ENCODE measurements around the gene SIDT1. TPM values are rescaled to one million over a fixed set of nuclear protein-coding genes. Genes with fewer than 3 reads are reported as not detected.
"Not testable (repeated sequence)": the region's sequence is repeated elsewhere in the genome, so short reads cannot be mapped to it uniquely, and the experiment has no call there.

SIDT1 gene
- polyA plus RNA-seq, 10 donors, result 0.81 to 3.5 (median 2.1) TPM

DNA sequence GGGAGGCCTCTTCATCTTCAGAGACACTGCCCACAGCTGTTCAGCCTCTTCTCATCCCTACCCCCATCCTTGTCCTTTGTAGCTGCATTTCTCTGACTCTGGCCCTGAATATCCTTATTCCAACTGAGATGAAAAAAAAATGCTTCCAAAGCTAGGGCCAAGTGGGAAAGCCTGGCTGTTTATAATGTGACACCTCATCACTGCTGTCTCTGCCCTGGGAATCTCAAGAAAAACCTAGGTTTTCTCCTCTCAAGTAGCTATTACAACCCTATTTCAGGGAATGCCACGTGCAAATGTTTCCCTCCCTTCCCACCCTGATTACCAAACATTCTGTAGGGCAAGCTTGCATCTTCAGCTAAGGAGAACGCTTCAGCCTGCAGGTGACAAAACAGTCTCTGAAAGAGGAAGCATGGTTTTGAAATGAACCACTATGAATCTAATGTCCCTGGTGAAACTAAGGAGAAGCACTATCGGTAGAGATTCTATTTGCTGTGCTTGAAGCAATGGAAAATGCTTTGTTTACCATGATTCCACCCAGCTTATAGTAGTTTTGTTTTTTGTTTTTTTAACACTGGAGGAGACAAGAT, 98.7 kb downstream of the SIDT1 start:
- DNase-seq, result peak in 2 of 3 donors; percentile 22 to 61

DNA sequence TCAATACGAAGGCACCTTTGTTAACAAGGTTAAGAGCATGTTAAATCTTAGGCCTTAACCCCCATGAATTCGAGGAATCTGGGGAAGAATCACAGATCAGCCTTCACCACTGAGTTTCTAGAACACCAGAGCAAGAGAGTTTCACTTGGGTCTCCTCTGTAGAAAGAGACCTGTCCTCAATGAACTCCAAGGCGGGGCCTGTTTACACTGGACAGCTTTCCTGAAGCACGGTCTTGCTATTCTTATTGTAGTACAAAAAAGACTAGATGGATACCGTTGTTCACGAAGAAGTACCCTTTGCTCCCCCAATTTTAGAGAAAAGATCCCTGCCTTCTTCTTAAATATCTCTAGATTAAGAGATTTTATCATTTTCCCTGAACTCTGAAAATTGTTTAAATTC, 99.2 kb downstream of the SIDT1 start:
- no peak for DNase-seq

DNA sequence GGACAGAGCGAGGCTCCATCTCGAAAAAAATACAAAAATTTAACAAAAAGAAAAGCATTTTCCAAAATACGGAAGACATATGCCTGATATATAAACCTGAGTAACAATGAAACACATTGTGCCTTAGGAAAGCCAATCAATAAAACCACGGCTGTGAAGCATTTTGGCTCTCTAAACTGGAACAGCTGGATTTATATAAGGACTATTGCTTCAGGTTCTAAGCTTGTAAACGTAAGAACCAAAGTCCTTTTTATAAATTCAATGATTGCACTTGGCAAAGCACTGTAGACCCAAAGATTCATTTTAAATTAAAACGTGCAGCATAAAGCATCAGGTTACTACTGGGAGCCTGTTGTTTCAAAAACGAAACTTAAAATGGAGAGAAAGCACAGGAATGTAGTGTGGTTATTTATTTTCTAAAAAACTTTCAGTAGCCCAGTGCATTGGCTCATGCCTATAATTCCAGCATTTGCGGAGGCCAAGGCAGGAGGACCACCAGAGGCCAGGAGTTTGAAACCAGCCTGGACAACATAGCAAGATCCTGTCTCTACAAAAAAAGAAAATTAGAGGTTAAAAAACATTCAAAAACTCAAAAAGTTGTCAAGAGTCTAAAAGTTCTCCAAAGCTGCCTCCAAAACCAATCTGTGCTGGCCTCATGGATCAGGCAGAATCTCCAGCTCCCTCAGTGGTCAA, 102.6 kb downstream of the SIDT1 start:
- peak in 1 of 3 donors; percentile 32 for DNase-seq

DNA sequence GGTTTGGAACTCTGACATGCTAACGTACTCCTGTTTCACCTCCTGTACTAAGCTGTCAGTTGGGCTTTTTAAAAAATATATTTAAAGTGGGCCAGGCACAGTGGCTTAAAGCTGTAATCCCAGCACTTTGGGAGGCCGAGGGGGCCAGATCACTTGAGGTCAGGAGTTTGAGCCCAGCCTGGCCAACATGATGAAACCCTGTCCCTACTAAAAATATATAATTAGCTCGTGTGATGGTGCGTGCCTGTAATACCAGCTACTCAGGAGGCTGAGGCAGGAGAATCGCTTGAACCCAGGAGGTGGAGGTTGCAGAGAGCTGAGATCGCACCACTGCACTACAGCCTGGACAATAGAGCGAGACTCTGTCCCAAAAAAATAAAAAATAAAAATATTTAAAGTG, 103.7 kb downstream of the SIDT1 start:
- DNase-seq, result not testable (repeated sequence)

DNA sequence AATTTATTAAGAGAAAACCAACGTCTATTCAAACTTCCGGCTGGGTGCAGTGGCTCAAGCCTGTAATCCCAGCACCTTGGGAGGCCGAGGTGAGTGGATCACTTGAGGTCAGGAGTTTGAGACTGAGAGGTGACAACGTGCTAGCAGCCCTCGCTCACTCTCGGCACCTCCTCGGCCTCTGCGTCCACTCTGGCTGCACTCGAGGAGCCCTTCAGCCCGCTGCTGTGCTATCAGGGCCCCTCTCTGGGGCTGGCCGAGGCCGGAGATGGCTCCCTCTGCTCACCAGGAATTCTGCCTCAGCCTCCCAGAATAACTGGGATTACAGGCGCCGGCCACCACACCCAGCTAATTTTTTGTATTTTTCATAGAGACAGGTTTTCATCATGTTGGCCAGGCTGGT, 105.4 kb downstream of the SIDT1 start:
- no peak for DNase-seq

DNA sequence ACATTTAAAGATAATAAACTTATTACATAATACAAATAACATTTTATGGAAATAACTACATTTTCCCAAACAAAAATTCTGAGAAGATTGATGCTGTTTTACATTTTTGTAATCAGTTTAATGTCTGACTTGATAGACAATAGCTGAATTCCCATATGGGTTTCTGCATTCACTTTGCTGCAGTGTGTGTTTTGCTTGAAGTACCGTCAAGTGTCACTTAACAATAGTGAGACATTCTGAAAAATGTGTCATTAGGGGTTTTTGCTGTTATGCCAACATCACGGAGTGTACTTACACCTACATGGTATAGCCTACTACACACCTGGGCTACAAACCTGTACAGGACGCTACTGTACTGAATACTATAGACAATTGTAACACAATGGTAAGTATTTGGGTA, 106.6 kb downstream of the SIDT1 start:
- no peak for DNase-seq

DNA sequence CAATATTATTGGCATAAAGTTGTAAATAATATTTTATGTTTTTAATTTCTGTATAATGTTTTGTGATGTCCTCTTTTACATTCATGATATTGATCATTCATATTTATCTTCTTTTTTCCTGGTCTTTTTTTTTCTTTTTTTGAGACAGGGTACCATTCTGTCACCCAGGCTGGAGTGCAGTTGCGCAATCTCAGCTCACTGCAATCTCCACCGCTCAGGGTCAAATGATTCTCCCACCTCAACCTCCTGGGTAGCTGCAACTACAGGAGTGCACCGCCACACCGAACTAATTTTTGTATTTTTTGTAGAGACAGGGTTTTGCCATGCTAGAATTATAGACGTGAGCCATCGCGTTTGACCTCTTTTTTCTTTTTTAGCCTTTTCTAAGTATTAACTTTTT, 111.2 kb downstream of the SIDT1 start:
- DNase-seq, result no peak

DNA sequence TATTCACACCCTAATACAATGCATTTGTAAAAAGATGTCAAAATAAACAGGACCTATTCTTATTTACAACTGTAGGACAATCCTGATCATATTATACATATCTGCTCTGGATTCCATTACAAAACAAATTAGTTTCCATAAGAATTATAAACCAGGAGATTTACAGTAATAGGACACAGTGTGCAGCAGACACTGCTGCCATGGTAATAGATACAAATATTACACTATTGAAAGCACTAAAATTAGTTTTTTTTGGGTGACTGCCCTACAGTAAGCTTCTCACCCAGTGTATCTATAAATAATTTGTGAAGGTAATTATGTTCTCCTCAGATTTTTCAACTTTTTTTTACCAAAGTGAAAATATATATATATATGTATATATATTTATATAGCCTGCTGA, 116.2 kb downstream of the SIDT1 start:
- peak in 1 of 3 donors; percentile 16 for DNase-seq

DNA sequence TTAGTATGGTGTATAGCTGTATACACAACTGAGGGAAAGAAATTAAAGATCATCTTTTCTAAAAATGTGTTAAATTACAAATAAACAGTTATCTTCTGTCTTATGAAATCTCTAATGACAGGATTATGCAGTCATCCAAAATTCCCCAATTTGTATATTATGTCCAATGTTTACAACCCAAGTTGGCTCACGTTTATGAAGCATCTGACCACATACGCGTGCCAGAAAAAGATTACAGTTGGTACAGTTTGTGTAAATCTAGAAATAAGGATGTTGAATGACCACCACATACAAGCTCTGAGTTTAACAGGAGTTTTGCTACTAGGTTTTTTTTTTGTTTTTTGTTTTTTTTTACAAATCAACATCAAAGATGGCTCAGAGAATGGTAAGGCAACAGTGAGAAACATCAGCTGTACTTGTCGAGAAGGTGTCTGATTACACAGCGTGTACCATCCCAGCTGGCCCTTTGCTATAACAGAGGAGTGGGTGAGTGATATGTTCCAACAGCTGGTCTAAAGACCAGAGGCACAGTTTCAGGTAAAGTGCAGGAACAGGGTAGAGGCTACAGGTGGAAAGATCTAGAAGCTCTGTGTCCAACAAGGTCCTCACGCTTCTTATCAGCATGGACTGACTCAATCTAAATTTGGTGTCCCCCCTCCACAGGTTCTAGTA, 117.0 kb downstream of the SIDT1 start:
- peak in 1 of 3 donors; percentile 26 for DNase-seq

DNA sequence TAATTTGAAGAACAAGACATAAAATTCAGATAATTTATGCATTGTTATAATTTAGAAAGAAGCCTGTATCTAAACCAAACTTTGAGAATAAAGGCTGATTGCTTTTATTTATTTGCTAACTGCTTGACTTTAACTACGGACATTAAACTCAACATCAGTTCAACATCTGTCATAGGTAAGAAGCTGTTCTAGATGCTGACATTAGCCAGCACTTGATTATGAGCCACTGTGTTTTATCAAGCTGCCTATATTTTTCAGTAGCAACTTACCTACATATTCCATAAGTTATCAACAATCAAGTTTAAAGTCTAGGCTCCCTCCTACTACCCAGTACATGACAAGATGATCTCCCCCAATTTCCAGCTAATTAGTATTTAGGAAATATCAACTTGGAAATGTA, 122.0 kb downstream of the SIDT1 start:
- no peak for DNase-seq

DNA sequence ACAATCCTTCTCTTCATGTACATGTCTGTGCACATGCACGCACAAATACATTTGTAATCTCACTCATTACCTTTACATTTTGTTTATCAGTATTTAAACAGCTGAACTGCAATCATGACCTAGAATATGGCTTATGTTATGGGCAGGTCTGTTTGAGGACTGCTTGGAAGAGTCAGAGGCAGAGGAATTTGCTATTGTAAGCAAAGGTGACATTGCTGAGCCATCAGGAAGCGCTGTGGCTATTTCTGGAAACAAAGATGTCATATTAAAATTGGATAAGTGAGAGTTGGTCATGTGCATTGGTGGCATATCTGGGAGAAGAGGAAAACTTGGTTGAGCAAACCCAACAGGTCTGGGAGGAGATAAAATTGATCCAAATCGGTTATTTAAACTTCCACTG, 122.5 kb downstream of the SIDT1 start:
- no peak for DNase-seq

DNA sequence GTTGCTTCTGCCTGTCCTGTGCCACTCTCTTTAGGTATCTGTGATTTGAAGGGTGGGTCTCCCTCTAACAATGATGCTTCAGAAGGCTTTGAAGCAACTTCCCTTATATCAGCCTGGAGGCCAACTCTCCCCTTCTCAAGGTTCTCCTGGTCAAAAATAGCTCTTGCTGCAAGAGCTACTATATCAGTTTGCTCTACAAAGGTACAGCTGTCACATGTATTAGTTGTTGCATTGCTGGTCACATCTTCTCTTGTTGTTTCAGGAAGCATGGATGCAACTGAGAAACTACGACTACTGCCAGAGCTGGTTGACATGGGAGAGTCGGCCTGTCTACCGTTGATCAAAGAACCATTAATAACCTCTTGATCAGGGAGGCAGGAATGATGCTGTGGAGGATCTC, 125.8 kb downstream of the SIDT1 start:
- peak in 1 of 3 donors; percentile 12 for DNase-seq

DNA sequence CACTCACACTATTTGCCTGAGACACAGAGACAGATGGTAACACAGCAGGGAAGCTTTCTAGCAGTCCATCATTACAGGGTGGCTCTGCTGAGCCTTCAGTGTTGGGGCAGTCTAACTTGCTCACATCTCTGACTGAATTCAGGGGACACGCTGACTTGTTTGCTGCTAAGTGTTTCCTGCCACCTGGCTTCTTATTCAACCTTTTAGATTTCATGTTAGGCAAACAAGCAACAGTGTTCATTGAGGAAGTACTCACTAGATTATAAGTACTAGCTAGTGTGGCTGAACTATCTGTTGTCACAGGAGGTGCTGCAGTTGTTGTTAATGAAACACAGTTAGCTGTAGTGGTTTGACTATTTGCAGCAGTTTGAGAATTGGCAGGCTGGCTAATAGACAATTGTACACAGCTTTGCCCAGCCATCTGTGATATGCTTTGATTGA, 126.8 kb downstream of the SIDT1 start:
- no peak for DNase-seq

DNA sequence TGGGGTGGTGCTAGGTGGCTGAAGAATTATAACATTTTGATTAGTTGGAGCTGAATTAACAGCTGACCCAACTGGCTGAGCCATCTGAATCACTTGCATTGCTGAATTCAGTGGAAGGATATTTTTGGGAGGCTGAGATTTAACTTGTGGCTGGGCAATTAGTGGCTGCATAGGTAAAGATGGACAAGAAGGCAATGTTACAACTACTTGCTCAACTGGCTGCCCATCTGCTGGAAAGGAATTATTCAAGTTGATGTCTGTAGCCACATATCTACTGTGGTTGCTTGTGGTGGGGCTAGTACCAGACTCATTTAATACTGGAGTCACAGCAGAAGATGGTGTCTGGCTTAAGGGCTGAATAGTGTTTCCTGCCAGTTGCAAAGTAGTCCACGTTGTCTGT, 127.6 kb downstream of the SIDT1 start:
- no peak for DNase-seq

DNA sequence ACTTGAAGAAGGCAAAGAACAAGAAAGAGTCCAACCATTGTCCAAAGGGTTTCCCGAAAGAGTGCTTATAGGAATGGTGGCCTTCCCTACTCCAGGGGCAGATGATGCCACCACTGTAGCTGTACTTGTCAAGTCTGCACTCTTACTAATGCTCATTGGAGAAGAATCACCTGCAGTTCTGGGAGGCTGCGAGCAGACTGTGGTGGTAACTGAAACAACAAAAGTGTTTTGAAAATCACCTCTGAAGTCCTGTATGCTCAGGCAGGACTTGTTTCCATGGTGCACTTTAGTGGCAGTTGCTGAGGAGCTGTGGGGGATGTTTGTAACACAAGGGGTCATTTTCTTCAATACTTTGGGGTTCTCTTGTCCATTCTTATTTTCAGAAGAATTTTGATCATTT, 128.1 kb downstream of the SIDT1 start:
- no peak for DNase-seq

DNA sequence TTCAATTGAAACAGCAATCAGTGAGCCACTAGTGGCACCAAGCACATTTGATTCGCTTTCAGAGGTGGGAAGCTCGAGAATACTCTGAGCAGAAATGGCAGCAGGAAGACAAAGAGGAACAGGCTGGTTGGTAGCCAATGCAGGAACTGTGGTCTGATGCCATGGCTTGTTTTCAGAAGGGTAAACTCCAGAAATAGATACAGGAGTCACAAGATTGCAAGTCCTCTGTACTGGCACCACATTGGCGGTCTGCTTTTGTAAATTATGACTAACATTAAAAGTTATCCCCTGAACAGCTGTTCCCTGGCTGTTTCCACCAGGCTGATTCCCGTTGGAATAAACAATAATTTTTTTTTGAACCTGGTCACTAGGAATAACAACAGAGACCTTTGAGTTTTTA, 128.5 kb downstream of the SIDT1 start:
- peak in 2 of 3 donors; percentile 34 to 47 for DNase-seq

DNA sequence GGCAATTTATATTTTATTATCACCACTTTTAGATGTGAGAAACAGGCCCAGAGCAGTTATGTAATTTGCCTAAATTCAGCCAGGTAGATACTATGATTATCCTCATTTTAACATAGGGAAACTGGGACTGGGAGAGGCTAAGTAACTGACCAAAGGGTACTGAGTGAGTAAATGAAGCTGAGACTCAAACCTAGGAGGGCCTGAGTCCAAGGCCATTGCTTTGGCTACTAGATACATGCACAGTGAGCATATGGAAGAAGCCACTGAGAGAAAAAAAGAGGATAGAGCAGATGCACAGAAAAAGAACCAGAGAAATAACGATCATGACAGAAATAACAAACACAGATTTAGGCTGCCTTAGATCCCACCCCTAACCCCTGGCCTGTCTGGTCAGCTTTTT, 130.5 kb downstream of the SIDT1 start:
- DNase-seq, result no peak

DNA sequence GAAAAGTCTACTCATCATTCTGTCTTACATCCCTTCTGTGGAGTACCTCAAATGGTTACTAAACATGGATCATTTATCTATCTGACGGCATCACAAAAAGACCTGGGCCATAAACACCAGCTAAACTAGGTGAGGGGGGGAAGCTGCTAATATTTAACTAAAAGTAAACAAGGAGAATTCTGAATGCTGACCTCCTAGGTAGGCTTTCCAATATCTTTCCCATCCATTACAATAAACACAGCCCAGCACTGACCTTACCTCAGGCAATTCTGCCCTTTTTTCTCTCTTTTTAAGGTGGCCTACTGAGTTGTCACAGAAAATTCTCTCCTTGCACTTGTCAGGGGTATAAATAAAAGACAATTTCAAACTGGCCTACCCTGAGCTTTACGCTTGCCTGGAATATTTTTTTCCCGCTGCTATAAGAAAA, 131.0 kb downstream of the SIDT1 start:
- DNase-seq, result no peak

DNA sequence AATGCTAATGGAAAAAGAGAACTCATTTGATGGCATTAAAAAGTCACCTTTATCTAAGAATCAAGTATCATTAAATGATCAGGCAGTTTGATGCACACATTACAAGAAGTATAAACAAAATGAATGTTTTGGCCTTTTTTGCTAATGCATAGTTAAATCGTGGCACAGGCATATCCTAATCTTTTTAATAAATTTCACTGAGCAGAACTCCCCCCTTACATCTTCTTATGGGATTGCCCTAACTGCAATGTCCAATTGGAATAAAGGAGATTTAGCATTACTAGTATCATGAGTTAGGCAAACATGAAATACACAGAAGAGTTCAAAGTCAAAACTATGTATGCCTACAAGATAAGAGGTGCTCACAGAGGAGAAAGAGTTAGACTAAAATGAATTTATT, 131.4 kb downstream of the SIDT1 start:
- DNase-seq, result no peak

DNA sequence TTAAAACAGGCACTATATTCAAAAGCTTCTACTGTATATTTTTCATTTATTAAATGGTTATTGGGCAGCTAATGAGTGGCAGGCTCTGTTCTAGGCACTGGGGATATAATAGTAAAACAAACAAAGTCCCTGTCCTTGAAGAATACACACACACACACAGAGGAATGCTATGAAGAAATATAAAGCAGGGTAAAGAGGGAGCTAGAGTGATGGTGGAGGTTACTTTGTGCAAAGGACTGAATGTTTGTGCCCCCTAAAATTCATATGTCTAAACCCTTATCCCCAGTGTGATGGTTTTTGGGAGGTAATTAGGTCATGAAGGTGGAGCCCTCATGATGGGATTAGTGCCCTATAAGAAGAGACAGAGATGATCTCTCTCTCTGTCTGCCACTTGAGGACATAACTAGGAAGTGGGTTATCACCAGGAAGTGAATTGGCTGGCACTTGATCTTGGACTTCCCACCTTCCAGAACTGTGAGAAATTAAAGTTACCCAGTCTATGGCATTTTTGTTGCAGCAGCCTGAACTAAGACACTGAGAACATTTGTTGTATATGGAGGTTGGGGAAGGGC, 132.3 kb downstream of the SIDT1 start:
- DNase-seq, result no peak

DNA sequence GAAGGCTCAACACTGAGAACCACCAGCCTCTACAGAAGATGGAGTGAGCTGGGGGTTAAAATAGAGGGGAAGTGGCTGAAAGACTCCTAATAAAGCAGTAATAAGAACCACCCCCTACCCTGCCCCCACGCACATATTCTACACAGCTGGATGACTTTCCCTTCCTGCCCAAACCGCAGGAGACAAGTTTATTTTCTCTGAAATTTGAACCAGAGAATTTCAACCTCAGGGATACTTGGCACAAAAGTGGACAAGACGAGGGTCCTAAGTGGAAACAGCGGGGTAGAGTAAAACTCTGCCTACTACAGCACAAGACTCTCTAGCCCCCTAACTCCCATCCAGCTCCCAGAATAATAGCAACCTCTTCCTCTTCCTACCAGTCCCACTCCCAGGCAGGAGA, 135.7 kb downstream of the SIDT1 start:
- peak in 2 of 3 donors; percentile 22 to 63 for DNase-seq

DNA sequence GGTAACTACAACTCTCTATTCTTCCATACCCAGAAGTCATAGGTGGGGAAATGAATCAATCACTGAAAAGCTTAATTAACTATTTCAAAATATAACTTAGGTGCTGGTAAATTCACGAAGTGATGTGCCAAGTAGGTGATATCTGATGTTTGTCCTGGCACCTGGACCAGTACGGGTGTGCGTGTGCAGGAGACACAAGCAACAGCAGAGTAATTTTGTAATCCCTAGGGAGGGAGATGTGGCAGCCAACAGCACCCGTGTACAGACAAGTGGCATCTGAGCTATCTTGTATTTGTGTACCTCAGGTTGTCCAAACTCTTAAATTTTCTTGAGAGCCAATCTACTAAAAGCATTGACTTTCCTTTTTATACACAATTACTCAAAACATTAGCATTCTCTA, 141.2 kb downstream of the SIDT1 start:
- no peak for DNase-seq

DNA sequence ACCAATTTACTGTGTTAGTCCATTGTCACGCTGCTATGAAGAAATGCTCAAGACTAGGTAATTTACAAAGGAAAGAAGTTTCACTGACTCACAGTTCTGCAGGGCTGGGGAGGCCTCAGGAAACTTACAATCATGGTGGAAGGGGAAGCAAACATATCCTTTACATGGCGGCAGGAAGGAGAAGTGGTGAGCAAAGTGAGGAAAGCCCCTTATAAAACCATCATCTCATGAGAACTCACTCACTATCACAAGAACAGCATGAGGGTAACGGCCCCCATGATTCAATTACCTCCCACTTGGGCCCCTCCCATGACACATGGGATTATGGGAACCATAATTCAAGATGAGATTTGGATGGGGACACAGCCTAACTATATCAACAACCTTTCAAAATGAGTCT, 143.9 kb downstream of the SIDT1 start:
- DNase-seq, result no peak

Measured in muscle of back (tissue), 11 donors.